Measurements from ENCODE around the gene MICAL2.
A peak's percentile ranks its signal among the peaks of the same experiment; 100 is the strongest.

The MICAL2 gene

DNA sequence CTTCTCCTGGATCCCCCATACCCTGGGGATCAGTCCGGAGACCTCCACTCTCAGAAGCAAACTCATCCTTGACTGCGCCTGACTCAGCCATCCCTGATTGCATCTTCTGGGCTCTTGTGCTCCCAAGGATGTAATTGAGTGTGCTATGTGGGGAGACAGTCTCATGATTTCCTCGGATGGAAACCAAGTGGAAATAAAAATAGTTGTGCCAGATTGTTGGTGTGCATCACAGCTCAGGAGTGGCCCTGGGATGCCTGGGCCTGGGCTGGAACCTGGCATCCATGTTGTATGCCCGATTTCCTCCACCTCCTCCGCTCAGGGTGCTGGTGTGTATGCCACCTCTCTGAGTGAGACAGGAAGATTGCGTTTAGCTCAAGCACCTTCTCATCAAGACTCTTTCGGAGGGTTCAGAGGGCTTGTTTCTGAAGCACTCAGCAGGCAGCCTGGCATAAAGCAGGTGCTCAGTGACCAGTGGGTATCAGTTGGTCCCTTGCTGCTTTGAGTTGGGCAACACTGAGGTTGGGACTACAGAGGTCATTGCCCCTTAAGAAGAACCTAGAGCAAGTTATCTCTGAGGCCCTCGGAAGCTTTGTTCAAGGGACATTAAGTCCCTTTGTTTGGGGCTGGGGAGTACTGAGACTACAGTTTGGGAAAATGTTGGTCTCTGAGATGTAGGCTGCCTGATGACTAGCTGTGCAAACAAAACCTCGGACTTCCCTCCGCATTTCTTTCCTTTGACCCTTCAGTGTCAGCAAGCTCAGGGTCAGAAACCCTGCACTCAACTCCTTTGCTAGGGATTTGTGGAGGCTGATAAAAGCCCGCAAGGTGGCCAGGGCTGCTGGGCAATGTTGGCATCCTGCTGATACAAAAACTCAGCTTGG lies 24.8 kb upstream of the MICAL2 start:
- TF ChIP-seq TCF12 (IDR thresholded peaks at IDR 0.05; ENCODE audit: low read depth) (no peak), EP300 (IDR thresholded peaks at IDR 0.05; ENCODE audit: borderline replicate concordance) (no peak), TEAD4 (IDR thresholded peaks at IDR 0.05) (no peak), NFIC (IDR thresholded peaks at IDR 0.05) (no peak)

DNA sequence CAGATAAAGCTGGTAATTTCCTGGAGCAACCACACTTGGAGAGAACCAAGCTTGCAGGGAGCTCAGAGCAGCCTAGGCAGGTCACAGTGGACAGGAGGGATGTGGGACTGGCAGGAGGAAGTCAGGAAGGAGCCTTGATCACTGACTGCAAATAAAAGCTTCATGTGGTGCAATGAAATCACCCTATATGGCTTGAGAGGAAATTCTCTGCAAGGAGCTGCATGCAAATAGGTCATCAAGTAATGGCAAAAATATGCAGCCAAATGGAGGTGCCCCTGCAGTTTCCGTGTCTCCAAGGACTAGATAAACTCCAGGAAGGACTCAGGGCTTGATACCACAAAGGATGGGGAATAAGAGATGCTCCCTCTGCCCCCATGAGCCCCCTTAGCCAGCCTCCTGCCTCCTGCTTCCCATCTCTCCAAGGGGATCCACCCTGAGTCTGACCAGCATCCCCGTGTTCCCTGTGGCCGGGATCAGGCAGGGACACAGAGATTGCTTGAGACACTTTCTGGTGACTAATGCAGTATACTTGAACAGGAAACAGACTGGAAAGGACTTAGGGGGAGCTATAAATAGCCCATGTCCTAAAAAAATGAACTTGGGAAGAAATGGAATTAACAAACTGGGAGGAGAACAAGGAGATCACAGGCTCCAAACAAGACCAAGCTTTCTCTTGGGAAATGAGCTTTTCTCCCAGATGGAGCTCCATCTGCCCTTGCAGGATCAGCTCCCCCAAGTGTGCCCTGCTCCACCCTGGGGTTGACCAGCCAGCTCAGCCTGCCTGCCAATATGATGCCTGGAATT lies 23.9 kb upstream of the MICAL2 start:
- TF ChIP-seq FOXM1 (IDR thresholded peaks at IDR 0.05; ENCODE audit: borderline replicate concordance, low read depth) (peak; percentile 74; the same call in 1 of the 2 replicates), USF1 (IDR thresholded peaks at IDR 0.05) (no peak), ZBTB7A (IDR thresholded peaks at IDR 0.05; ENCODE audit: low read depth) (no peak), CEBPB (IDR thresholded peaks at IDR 0.05) (no peak), CREB1 (IDR thresholded peaks at IDR 0.05; ENCODE audit: low read depth) (no peak), TAF1 (IDR thresholded peaks at IDR 0.05; ENCODE audit: low read depth) (no peak), YY1 (IDR thresholded peaks at IDR 0.05; ENCODE audit: low read depth) (no peak), EP300 (IDR thresholded peaks at IDR 0.05; ENCODE audit: borderline replicate concordance) (peak; percentile 85), EGR1 (IDR thresholded peaks at IDR 0.05) (no peak), TCF12 (IDR thresholded peaks at IDR 0.05; ENCODE audit: low read depth) (peak; percentile 70), NFIC (IDR thresholded peaks at IDR 0.05) (peak; percentile 16; the same call in 1 of the 2 replicates), TEAD4 (IDR thresholded peaks at IDR 0.05) (peak; percentile 69; the same call in 1 of the 2 replicates)
- TF ChIP-seq, protein P1, sequence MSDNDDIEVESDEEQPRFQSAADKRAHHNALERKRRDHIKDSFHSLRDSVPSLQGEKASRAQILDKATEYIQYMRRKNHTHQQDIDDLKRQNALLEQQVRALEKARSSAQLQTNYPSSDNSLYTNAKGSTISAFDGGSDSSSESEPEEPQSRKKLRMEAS (IDR thresholded peaks at IDR 0.05): no peak

DNA sequence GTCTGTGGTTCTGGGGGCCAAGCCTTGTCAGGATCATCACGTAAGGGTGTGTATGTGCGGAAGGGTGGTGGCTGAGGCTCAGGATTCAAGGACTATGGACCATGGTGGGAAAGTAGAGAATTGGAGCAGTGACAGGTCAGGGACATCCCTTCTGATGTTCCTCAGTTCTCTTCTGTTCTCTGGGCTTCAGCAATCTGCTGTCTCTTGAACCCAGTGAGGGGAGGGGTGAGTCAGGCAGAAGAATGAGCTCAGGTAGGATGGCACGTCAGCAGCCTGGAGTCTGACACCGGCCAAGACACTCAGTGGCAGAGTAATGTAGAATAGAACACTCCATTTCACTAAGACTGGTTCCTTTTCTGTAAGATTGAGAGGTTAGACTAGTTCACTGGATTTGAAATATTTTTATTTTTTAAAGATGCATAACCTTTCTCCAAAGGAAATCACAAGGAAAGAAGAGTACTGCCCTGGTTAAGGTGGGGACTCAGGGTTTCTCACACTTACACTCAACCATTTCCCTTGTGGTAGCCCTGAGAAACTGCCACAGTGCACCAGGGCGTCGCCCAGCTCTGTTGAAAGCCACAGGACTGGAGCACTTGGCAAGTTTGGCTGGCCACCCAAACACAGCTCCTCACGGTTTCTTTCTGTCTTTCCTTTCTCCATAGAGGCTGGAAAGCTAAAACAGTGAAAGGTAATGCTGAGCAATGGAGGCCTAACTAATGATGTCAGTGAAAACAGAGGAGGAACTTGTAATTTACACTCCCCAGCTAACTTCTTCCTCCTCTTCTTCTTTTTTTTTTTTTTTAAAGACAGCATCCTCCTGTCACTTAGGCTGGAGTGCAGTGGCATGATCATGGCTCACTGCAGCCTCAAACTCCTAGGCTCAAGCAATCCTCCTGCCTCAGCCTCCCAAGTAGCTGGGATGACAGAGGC lies 23.1 kb upstream of the MICAL2 start:
- TF ChIP-seq RAD21 (IDR thresholded peaks at IDR 0.05; ENCODE audit: low read depth) (no peak), EP300 (IDR thresholded peaks at IDR 0.05; ENCODE audit: borderline replicate concordance) (no peak), FOXM1 (IDR thresholded peaks at IDR 0.05; ENCODE audit: borderline replicate concordance, low read depth) (no peak), CREB1 (IDR thresholded peaks at IDR 0.05; ENCODE audit: low read depth) (no peak), USF1 (IDR thresholded peaks at IDR 0.05) (no peak), NFIC (IDR thresholded peaks at IDR 0.05) (no peak), REST (IDR thresholded peaks at IDR 0.05; ENCODE audit: low read depth) (no peak), YY1 (IDR thresholded peaks at IDR 0.05; ENCODE audit: low read depth) (no peak), TAF1 (IDR thresholded peaks at IDR 0.05; ENCODE audit: low read depth) (no peak), ZBTB7A (IDR thresholded peaks at IDR 0.05; ENCODE audit: low read depth) (no peak), TEAD4 (IDR thresholded peaks at IDR 0.05) (no peak), CEBPB (IDR thresholded peaks at IDR 0.05) (no peak), EGR1 (IDR thresholded peaks at IDR 0.05) (no peak), TCF12 (IDR thresholded peaks at IDR 0.05; ENCODE audit: low read depth) (no peak)
- TF ChIP-seq, protein P1 (IDR thresholded peaks at IDR 0.05): no peak

- peak; percentile 44 for TF ChIP-seq RAD21 (IDR thresholded peaks at IDR 0.05; ENCODE audit: low read depth)
- no peak for TF ChIP-seq YY1 (IDR thresholded peaks at IDR 0.05; ENCODE audit: low read depth)
- no peak for TF ChIP-seq ZBTB7A (IDR thresholded peaks at IDR 0.05; ENCODE audit: low read depth)
- no peak for TF ChIP-seq EGR1 (IDR thresholded peaks at IDR 0.05)
These were observed 22.3 kb upstream of the MICAL2 start for GRCh38 chr11:12088047-12088481.

- no peak for TF ChIP-seq CEBPB (IDR thresholded peaks at IDR 0.05)
- TF ChIP-seq EP300 (IDR thresholded peaks at IDR 0.05; ENCODE audit: borderline replicate concordance): no peak
- no peak for TF ChIP-seq REST (IDR thresholded peaks at IDR 0.05; ENCODE audit: low read depth)
- TF ChIP-seq RAD21 (IDR thresholded peaks at IDR 0.05; ENCODE audit: low read depth): no peak
- no peak for TF ChIP-seq USF1 (IDR thresholded peaks at IDR 0.05)
- no peak for TF ChIP-seq ZBTB7A (IDR thresholded peaks at IDR 0.05; ENCODE audit: low read depth)
- TF ChIP-seq TEAD4 (IDR thresholded peaks at IDR 0.05): no peak
These were observed 21.9 kb upstream of the MICAL2 start for GRCh38 chr11:12088531-12088930.

Measured in Ishikawa (cell line).